HG02759 (cell line): Measurements from ENCODE around the gene CABCOCO1.

ENCODE experiments used
- ATAC-seq: cut with Tn5 transposase; IDR thresholded peaks from one replicate; pipeline ENCODE4 v1.9.1; 2021; ENCODE audit warnings: mild to moderate bottlenecking, moderate library complexity; ENCODE audit not compliant: unreplicated experiment

The CABCOCO1 gene

DNA sequence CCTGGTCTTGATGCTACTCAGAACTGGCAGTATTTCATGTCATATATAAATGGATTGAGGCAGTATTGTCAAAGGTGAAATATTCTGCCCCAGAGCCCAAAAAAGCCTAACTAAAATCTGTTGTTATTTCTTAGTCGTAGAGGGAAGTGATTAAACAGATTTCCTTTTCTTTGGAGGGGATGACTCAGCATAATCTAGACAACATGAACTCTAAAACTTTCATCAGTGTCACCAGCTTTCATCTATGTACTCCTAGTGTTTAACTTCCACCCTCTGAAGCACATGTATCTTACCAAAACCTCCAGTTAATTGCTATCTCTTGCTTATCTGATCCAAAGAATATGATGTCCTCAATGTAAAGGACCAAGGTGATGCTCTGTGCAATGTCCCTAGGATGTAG, 141.7 kb downstream of the CABCOCO1 start:
- no peak for ATAC-seq

DNA sequence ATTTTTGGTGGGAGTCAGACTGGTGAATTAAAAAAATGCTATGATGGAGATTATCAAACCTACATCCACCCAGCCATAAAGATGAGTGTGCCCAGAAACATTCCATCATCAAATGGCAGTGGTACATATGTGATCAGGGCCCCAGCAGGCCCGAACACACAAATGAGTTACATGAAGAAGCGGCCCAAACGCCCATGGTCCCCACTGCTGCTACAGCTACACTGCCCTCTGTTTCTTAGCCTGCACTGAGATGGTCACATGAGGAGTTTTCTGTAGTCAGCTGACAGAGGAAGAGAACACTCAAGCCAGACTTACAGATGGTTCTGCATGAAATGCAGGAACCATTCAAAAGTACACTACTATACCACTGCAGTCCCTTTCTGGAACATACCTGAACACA, 142.4 kb downstream of the CABCOCO1 start:
- no peak for ATAC-seq

DNA sequence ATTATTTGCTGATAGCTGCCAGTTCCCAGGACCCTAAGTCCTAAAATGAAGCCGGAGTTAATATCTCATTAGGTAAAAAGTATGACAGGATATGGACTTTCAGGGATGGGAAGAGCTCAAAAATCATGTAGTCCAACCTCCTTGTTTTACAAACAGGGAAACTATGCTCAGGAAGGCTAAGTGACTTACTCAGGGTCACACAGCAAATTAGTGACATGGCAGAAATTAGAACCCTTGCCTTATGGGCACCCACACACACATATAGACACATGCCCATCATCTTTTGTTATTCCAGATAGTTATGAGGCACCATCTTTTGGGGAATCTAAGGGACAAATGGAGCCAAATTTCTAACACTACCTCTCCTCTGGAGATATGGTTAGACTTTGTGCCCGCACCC, 147.5 kb downstream of the CABCOCO1 start:
- ATAC-seq, result no peak

DNA sequence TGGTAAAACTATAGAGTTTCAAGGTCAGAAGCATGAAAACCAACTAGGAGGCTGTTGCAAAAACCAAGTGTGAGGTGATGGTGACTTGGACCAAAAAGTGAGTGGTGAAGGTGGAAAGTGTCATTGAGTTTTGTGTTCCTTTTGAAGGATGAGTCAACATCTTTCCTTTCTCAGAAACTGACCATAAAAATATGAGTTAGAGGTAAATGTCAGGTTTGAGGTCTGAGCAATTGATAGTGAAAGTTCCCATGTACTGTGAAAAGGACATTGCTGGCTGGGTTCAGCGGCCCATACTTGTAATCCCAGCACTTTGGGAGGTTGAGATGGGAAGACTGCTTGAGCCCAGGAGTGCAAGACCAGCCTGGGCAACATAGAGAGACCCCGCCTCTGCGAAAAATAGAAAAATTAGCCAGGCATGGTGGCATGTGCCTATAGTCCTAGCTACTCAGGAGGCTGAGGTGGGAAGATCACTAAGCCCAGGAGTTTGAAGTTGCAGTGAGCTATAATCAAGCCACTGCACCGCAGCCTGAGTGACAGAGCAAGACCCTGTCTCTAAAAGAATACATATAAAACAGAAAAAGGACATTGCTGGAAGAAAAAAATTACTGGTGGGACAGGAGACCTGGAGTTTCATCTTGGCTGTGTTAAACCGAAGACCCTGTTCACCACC, 149.5 kb downstream of the CABCOCO1 start:
- no peak for ATAC-seq

DNA sequence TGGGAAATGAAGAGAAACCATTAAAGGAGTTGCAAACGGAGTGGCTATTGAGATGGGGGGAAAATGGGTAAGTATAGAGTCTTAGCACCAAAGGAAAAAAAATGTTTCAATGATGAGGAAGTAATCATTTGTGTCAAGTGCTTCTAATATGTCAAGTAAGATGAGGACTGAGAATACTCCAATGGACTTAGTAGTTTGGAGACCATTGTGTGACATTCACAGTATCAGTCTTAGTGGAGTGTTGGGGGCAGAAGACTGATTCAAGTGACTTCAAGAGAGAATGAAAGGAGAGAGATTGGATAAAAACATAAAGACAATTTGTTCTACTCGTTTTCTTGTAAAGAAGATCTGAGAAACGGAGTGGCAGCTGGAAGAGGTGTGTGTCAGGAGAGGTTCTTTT, 150.2 kb downstream of the CABCOCO1 start:
- no peak for ATAC-seq

DNA sequence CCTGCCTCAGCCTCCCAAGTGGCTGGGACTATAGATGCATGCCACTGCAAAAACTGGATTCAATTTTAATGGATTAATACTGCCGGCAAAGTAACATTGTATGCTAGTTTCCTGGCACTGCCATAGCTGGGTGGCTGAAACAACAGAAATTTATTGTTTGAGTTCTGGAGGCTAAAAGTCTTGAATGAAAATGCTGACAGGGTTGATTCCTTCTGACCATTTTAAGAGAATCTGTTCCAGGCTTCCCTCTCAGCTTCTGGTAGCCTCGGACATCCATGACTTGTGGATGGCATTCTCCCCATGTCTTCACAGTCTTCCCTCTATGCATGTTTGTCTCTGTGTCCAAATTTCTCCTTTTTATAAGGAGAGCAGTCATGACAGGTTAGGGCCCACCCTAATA, 151.4 kb downstream of the CABCOCO1 start:
- ATAC-seq, result no peak

DNA sequence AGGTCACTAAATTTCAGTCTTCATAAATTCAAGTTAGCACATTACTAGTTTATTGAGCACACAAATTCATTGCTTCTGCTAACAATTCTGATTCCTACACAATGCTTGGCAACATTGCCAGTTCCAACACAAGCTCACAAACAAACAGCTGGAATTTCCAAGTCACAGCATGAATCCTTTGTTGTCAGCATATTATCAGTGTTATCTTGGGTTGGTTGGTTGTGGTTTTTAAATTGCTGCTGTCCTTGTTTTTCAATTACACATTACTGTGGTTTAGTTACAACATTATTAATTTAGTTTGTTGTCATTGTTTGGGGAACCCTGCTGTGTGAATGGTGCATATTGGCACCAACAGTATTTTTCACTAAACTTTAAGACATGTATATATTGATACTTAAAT, 152.8 kb downstream of the CABCOCO1 start:
- ATAC-seq, result no peak
